Left ventricle myocardium superior (tissue), 1 donor: ENCODE data around the gene THAP6. TPM values are rescaled to one million over a fixed set of nuclear protein-coding genes. Genes with fewer than 3 reads are reported as not detected.
"Not testable (repeated sequence)": the region's sequence is repeated elsewhere in the genome, so short reads cannot be mapped to it uniquely, and the experiment has no call there.

ENCODE experiments used
- ATAC-seq: fragments of 200-7000 bp; cut with Tn5 transposase; one replicate; pipeline ENCODE4 v1.9.1; 2020; ENCODE audit warnings: mild to moderate bottlenecking, moderate library complexity
- DNase-seq: peaks from one replicate; pipeline ENCODE4 v3.0.0-alpha.2; 2020
- intact Hi-C: fragments of 100-400 bp; cut with micrococcal nuclease; formaldehyde crosslinking; loops from one replicate; pipeline ENCODE4 v1.11.0; 2022
- total RNA-seq: library from RNA; stranded (reverse); fragmentation: NEBNext Ultra II Directional; extraction: Animal tissue kit (Norgen Biotek cat#: 25700); gene quantifications from one replicate; pipeline ENCODE4 v1.2.1, GENCODE V29; 2021
- donor health status: DM: no; HTN: yes; CAD: no; lungs with severe emphysema.

THAP6 gene
- total RNA-seq, 1 donor from 2014 or later = 22.2 TPM

DNA sequence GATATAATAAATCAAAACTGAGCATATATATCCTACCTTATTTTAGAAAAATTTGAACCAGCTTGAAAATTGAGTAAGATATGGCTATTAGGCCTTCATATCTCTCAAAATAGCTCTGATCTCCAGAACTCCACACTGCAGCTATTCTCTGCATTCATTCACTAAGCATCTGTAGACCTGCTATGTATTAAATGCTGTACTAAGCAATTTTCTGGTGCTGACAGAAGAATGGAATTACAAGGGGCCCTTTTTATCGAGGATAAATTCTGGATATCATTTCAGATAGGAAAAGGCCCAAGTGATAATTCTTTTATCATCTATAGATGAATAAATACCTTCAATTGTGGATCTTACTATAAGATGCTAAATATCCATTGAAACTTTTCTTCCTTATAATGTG lies 1.9 kb downstream of the THAP6 start:
- intact Hi-C loops = no loop called here
- ATAC-seq = no peak

DNA sequence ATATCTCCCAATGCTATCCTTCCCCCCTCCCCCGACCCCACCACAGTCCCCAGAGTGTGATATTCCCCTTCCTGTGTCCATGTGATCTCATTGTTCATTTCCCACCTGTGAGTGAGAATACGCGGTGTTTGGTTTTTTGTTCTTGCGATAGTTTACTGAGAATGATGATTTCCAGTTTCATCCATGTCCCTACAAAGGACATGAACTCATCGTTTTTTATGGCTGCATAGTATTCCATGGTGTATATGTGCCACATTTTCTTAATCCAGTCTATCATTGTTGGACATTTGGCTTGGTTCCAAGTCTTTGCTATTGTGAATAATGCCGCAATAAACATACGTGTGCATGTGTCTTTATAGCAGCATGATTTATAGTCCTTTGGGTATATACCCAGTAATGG lies 5.2 kb downstream of the THAP6 start:
- DNase-seq, ATAC-seq, intact Hi-C loops: not testable (repeated sequence)

More for the DNA sequence above, 1.9 kb downstream of the THAP6 start:
- no peak for DNase-seq

DNA sequence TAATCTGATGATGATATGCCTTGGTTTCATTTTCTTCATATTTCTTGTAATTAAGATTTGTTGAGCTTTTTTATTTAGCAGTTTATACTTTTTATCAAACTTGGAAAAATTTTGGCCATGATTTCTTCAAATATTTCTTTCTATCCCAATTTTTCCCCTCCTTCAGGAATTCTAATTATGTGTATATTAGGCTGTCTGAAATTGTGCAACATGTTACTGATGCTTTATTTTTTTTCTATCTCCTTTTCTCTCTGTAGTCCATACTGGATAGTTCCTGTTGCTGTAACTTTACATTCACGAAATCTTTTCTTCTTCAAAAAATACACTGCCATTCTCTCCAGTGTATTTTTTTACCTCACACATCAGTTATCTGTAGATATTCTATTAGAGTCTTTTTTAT lies 10.8 kb downstream of the THAP6 start:
- DNase-seq (no peak), ATAC-seq (no peak)
- intact Hi-C loops = no loop called here

- DNase-seq (no peak), ATAC-seq (no peak)
- intact Hi-C loops = no loop called here
Observed at GRCh38 chr4:75525910-75526309, 11.6 kb downstream of the THAP6 start.

DNA sequence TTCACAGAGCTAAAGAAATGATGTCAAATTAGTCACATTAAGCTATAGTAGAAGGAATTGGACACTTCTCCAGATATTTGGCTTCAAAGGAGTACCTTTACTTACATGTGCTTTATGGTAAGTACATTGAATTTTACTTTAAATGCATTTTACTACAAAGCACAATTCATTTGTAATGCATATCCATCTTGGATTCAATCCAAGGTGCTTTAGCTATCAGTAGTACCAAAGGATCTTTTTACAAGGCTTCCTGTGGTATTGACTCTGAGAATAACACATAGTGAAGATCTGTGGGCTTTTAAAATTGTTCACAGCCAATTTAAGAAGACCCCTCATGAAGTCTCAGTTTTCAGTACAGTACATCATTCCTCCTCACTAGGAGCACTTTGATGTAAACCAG lies 13.2 kb downstream of the THAP6 start:
- DNase-seq (no peak), ATAC-seq (no peak)
- intact Hi-C loops = no loop called here

DNA sequence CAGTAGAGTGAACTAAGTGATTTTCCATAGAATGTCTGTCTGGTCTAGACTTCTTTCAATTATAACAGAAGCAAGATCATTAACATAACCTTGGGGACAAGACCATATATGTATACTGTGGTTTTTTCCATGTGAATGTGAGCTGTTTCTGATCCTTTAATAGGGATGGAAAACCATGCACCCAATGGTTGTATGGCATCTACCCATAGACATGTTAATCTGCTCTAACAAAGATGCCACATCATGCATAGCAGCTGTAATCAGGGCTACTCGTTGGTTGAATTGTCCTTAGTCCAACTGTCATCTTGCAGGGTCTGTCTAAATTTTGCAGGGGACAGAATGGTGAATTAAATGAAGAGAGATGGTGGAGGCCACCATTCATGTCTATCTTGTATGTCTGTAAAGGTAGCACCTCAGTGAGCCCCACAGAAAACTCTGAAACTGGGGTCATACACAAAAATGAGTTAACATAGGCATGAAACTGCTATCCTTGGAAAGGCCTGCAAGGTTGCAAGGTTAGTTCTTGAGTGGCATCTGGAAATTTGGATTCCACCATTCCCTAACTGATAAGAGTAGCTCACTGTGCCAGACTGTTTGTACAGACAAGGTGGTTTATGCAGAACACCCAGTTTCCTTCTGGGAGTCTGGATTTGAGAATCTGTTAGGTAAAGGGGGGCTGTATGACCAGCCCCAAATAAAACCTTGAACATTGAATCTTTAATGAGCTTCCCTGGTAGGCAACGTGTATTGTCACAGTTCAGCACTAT lies 16.5 kb downstream of the THAP6 start:
- DNase-seq (no peak), ATAC-seq (peak; percentile 70)
- intact Hi-C loops = no loop called here

- ATAC-seq, intact Hi-C loops: not testable (repeated sequence)
Observed at GRCh38 chr4:75531536-75532143, 17.4 kb downstream of the THAP6 start.

GRCh38 chr4:75533339-75533887 lies 19.1 kb downstream of the THAP6 start:
- intact Hi-C loops, ATAC-seq, DNase-seq: not testable (repeated sequence)

More at GRCh38 chr4:75531536-75532143, 17.4 kb downstream of the THAP6 start:
- DNase-seq = not testable (repeated sequence)

DNA sequence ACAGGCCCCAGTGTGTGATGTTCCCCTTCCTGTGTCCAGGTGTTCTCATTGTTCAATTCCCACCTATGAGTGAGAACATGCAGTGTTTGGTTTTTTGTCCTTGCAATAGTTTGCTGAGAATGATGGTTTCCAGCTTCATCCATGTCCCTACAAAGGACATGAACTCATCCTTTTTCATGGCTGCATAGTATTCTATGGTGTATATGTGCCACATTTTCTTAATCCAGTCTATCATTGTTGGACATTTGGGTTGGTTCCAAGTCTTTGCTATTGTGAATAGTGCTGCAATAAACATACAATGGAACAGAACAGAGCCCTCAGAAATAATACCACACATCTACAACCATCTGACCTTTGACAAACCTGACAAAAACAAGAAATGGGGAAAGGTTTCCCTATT lies 19.7 kb downstream of the THAP6 start:
- ATAC-seq, DNase-seq, intact Hi-C loops: not testable (repeated sequence)

GRCh38 chr4:75537308-75537707 lies 23.0 kb downstream of the THAP6 start:
- ATAC-seq, intact Hi-C loops, DNase-seq: not testable (repeated sequence)

DNA sequence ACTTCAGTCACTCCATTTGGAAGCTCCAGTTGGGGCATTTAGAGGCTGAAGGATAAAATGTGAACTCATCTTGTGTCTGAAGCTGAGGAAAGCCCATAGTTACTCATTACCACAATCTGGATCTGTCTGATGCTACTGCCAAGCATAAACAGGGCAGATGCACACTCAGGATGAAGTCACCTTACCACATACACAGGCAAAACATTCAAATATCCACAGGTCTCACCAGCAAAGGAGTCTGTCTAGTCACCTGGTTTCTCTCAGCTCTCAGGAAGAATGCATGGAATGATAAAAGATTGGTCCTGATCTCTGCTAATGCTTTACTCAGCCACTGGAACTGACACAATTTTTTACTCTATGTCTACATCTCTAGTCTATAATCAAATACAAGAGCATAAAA lies 28.6 kb downstream of the THAP6 start:
- no peak for ATAC-seq
- DNase-seq = no peak
- intact Hi-C loops = no loop called here

DNA sequence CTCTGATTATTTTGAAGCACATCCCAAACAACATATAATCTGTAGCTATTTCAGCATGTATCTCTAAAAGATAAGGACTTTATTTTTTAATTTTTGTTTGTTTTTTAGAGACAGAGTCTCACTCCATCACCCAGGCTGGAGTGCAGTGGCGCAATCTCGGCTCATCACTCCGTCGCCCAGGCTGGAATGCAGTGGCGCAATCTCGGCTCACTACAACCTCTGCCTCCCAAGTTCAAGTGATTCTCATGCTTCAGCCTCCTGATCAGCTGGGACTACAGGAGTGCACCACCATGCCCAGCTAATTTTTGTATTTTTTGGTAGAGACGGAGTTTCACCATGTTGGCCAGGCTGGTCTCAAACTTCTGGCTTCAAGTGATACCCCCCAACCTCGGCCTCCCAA lies 29.9 kb downstream of the THAP6 start:
- intact Hi-C loops, DNase-seq, ATAC-seq: not testable (repeated sequence)

GRCh38 chr4:75544870-75545269 lies 30.6 kb downstream of the THAP6 start:
- DNase-seq (no peak), ATAC-seq (no peak)
- intact Hi-C loops = no loop called here

GRCh38 chr4:75545526-75545925 lies 31.3 kb downstream of the THAP6 start:
- intact Hi-C loops = no loop called here
- ATAC-seq (no peak), DNase-seq (no peak)

DNA sequence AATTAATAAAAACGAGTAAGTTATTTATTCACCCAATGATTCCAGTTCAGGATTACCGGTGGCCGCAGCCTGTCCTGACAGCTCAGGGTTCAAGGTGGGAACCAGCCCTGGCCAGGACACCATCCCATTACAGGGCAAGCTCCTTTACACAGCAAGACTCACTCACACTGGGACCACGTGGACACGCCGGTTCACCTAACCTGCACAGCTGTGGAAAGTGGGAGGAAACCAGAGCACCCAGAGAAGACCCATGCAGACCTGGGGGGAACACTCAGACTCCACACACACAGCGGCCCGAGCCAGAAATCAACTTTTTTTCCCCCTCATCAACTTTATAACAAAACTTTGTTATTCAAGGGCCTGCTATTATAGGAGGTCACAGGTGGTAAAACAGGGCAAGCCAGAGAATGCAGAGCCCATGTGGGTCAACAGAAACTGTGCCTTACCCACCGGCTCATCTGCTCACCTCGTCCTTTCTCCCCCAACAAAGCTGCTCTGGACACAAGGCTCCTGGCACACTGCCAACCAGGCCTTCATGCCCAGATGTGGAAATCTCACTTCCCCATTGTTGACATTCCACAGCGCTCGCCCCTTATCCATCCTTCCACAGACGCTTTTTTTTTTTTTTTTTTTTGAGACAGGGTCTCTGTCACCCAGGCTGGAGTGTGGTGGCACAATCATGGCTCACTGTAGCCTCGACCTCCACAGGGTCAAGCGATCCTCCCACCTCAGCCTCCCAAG lies 33.5 kb downstream of the THAP6 start:
- intact Hi-C loops = no loop called here
- peak; percentile 71 for DNase-seq
- ATAC-seq = no peak

GRCh38 chr4:75549019-75549418 lies 34.7 kb downstream of the THAP6 start:
- no peak for DNase-seq
- no peak for ATAC-seq
- intact Hi-C loops = no loop called here

- ATAC-seq = no peak
Observed at GRCh38 chr4:75552452-75552851, 38.2 kb downstream of the THAP6 start.

GRCh38 chr4:75555294-75556164 lies 41.3 kb downstream of the THAP6 start, which contains the start of gene ODAPH:
Gene ODAPH (plus strand): TSS chr4:75556066. CDS start chr4:75556083, 17 bp downstream.
- intact Hi-C loops = no loop called here

More at GRCh38 chr4:75552452-75552851, 38.2 kb downstream of the THAP6 start:
- no peak for DNase-seq
- intact Hi-C loops = no loop called here

DNA sequence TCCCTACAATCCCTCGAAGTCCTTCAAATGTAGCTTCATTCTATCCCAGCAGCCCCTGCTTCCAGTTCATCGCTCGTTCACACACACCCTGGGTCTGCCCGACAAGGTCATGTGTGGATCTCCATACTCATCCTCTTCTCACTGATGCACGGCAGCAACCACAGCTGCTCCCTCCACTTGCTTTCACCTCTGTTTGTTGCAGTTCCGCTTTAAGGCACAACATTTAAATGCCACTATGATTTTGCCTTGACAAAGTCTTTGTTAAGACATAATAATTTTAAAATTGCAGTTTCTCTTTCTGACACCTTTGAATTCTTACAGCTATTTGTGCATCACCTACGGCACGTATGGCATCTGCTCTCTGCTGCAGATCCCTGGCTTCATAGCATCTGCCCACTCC lies 43.4 kb downstream of the THAP6 start:
- DNase-seq (no peak), ATAC-seq (no peak)
- intact Hi-C loops = no loop called here

More at GRCh38 chr4:75555294-75556164, 41.3 kb downstream of the THAP6 start, which contains the start of gene ODAPH:
- no peak for DNase-seq
- ATAC-seq = no peak
